GM23338 (cell line): ENCODE data around the gene EXOC6B. TPM values are rescaled to one million over a fixed set of nuclear protein-coding genes. Genes with fewer than 3 reads are reported as not detected.

Source experiments
- ATAC-seq: fragments of 200-7000 bp; cut with Tn5 transposase; 3 replicates; pipeline ENCODE4 v1.9.1; 2020
- DNase-seq: peaks from one replicate; pipeline ENCODE4 v3.0.0-alpha.2; 2015; ENCODE audit warnings: low spot score
- H2AFZ ChIP-seq: fragments of 200-600 bp; sonication (generic); 2 replicates; pipeline ENCODE4 v1.8.0; 2016; ENCODE audit warnings: antibody characterized with exemption, mild to moderate bottlenecking, moderate library complexity
- H3F3A ChIP-seq: fragments of 200-600 bp; sonication (generic); replicated peaks from 2 replicates; pipeline ENCODE4 v1.8.0; 2017; ENCODE audit warnings: antibody characterized with exemption, mixed run types, low read depth
- H3K27ac ChIP-seq: fragments of 200-600 bp; sonication (generic); 2 replicates; pipeline ENCODE4 v1.6.1; 2016; ENCODE audit warnings: low read depth
- H3K27me3 ChIP-seq: fragments of 200-600 bp; sonication (generic); 2 replicates; pipeline ENCODE4 v1.8.0; 2016; ENCODE audit warnings: mild to moderate bottlenecking, mixed run types, moderate library complexity; ENCODE audit not compliant: insufficient read depth
- H3K36me3 ChIP-seq: fragments of 200-600 bp; sonication (generic); 2 replicates; pipeline ENCODE4 v1.8.0; 2016; ENCODE audit warnings: mild to moderate bottlenecking; ENCODE audit not compliant: insufficient read depth
- H3K4me1 ChIP-seq: fragments of 200-600 bp; sonication (generic); 2 replicates; pipeline ENCODE4 v1.8.0; 2016; ENCODE audit warnings: mild to moderate bottlenecking, moderate library complexity; ENCODE audit not compliant: insufficient read depth
- H3K4me2 ChIP-seq: fragments of 200-600 bp; sonication (generic); 2 replicates; pipeline ENCODE4 v1.7.1; 2017; ENCODE audit warnings: mixed run types
- H3K4me3 ChIP-seq: fragments of 200-600 bp; sonication (generic); 2 replicates; pipeline ENCODE4 v1.6.1; 2016; ENCODE audit warnings: mixed run types
- H3K79me2 ChIP-seq: fragments of 200-600 bp; sonication (generic); replicated peaks from 2 replicates; pipeline ENCODE4 v1.8.0; 2017; ENCODE audit warnings: mild to moderate bottlenecking; ENCODE audit not compliant: insufficient read depth
- H3K9me2 ChIP-seq: fragments of 200-600 bp; sonication (generic); 2 replicates; pipeline ENCODE4 v1.8.0; 2017; ENCODE audit not compliant: insufficient read depth
- H4K20me1 ChIP-seq: fragments of 200-600 bp; sonication (generic); replicated peaks from 2 replicates; pipeline ENCODE4 v1.8.0; 2017; ENCODE audit warnings: mild to moderate bottlenecking; ENCODE audit not compliant: insufficient read depth
- H3K27ac Mint-ChIP-seq: 2 replicates; pipeline ENCODE4 v1.8.0; 2020; ENCODE audit warnings: inconsistent platforms, mild to moderate bottlenecking, moderate library complexity, mixed read lengths
- H3K27me3 Mint-ChIP-seq: 3 replicates; pipeline ENCODE4 v1.8.0; 2022; ENCODE audit warnings: low read depth, mild to moderate bottlenecking, moderate library complexity, mixed read lengths, inconsistent platforms; ENCODE audit not compliant: insufficient read depth, poor library complexity
- H3K36me3 Mint-ChIP-seq: 3 replicates; pipeline ENCODE4 v1.8.0; 2021; ENCODE audit warnings: low read depth, mild to moderate bottlenecking, inconsistent platforms, moderate library complexity, mixed read lengths
- H3K4me1 Mint-ChIP-seq: 3 replicates; pipeline ENCODE4 v1.8.0; 2020; ENCODE audit warnings: mild to moderate bottlenecking, inconsistent platforms, mixed read lengths
- H3K4me3 Mint-ChIP-seq: 3 replicates; pipeline ENCODE4 v1.8.0; 2021; ENCODE audit warnings: moderate library complexity, mild to moderate bottlenecking, inconsistent platforms, mixed read lengths
- H3K9me3 Mint-ChIP-seq: 3 replicates; pipeline ENCODE4 v1.8.0; 2020; ENCODE audit warnings: moderate library complexity, mild to moderate bottlenecking, inconsistent platforms, mixed read lengths
- CREB1 ChIP-seq: fragments of 250-450 bp; sonication (Bioruptor Pico); IDR thresholded peaks from 2 replicates; pipeline ENCODE4 v1.5.0; 2020; ENCODE audit warnings: low read depth, mild to moderate bottlenecking, moderate library complexity
- CTCF ChIP-seq, 2 experiments: fragments of 200-600 bp in 1 of 2; sonication (generic) in 1 of 2; conservative IDR thresholded peaks; 2 replicates each; pipeline versions ENCODE4 v1.5.1 to v1.6.1; 2016 to 2017; ENCODE audit warnings: antibody characterized with exemption in 2 of 2, low read depth in 2 of 2, mild to moderate bottlenecking in 2 of 2, moderate library complexity in 1 of 2
- ETS1 ChIP-seq: IDR thresholded peaks from 2 replicates; pipeline ENCODE4 v1.6.1; 2016; ENCODE audit warnings: antibody characterized with exemption
- EZH2 ChIP-seq: fragments of 200-600 bp; sonication (generic); IDR thresholded peaks from one replicate; pipeline ENCODE4 v1.8.0; 2017; ENCODE audit warnings: antibody characterized with exemption, mild to moderate bottlenecking, low read depth; ENCODE audit not compliant: unreplicated experiment
- JUNB ChIP-seq: IDR thresholded peaks from one replicate; pipeline ENCODE4 v1.6.1; 2016; ENCODE audit warnings: antibody characterized with exemption; ENCODE audit not compliant: unreplicated experiment
- NANOG ChIP-seq: IDR thresholded peaks from 2 replicates; pipeline ENCODE4 v1.6.1; 2016; ENCODE audit warnings: antibody characterized with exemption, borderline replicate concordance
- POLR2AphosphoS5 ChIP-seq: IDR thresholded peaks from 2 replicates; pipeline ENCODE4 v1.6.1; 2016; ENCODE audit warnings: antibody characterized with exemption, low read depth
- STAT1 ChIP-seq: IDR thresholded peaks from one replicate; pipeline ENCODE4 v1.6.1; 2016; ENCODE audit warnings: antibody characterized with exemption; ENCODE audit not compliant: unreplicated experiment
- ZNF114 ChIP-seq: fragments of 250-450 bp; sonication (Bioruptor Pico); IDR thresholded peaks from 2 replicates; pipeline ENCODE4 v1.5.0; 2020; ENCODE audit warnings: mild to moderate bottlenecking, moderate library complexity
- polyA plus RNA-seq: library from polyadenylated mRNA; unstranded; fragments of >200 nt; fragmentation: Nextera tagmentation; extraction: Ambion mirVana; gene quantifications from 2 replicates; pipeline ENCODE4 v1.2.1, GENCODE V29; 2016
- total RNA-seq: library from RNA; depleted of rRNA; stranded (reverse); fragments of >200 nt; shearing (Covaris generic); gene quantifications from 2 replicates; pipeline ENCODE4 v1.2.3, GENCODE V29; 2014

EXOC6B gene
- total and polyA plus RNA-seq, 2 experiments from 2014 or later = 7.2 to 45.9 TPM

- TF ChIP-seq POLR2AphosphoS5 = no peak
- no peak for TF ChIP-seq ETS1
- no peak for TF ChIP-seq CREB1 (CRISPR knock-in tag)
- no peak for TF ChIP-seq EZH2
- no peak for TF ChIP-seq NANOG
- H3K4me3 ChIP-seq = no peak overlapping the region
- Mint-ChIP-seq H3K4me1 (peaks cover 10% of the 10 kb centered on the region; the same call in 2 of the 3 replicates), H3K9me3 (no peaks in the 10 kb centered on the region), H3K27me3 (no peaks in the 10 kb centered on the region), H3K36me3 (no peaks in the 10 kb centered on the region), H3K4me3 (no peak overlapping the region), H3K27ac (no peak overlapping the region)
- no peak overlapping the region for H2AFZ ChIP-seq
- DNase-seq (no peak), ATAC-seq (no peak)
- no peak overlapping the region for H3K4me2 ChIP-seq
- H3K27ac ChIP-seq = no peak overlapping the region
- no peaks in the 10 kb centered on the region for H3K79me2 ChIP-seq
- no peaks in the 10 kb centered on the region for H3F3A ChIP-seq
- H4K20me1 ChIP-seq = no peaks in the 10 kb centered on the region
- H3K4me1 ChIP-seq = no peaks in the 10 kb centered on the region
- H3K36me3 ChIP-seq = no peaks in the 10 kb centered on the region
- H3K27me3 ChIP-seq = no peaks in the 10 kb centered on the region
- H3K9me2 ChIP-seq = no peaks in the 10 kb centered on the region
Measured at GRCh38 chr2:72193723-72194122, 632.1 kb downstream of the EXOC6B start.

GRCh38 chr2:72191441-72191840 is 634.4 kb downstream of the EXOC6B start:
- Histone ChIP-seq H4K20me1 (no peaks in the 10 kb centered on the region), H3K79me2 (no peaks in the 10 kb centered on the region), H2AFZ (no peak overlapping the region), H3K4me3 (no peak overlapping the region), H3F3A (no peaks in the 10 kb centered on the region), H3K9me2 (no peaks in the 10 kb centered on the region), H3K4me1 (no peaks in the 10 kb centered on the region), H3K27ac (no peak overlapping the region), H3K36me3 (no peaks in the 10 kb centered on the region), H3K4me2 (no peak overlapping the region), H3K27me3 (no peaks in the 10 kb centered on the region)
- ATAC-seq (no peak), DNase-seq (no peak)
- Mint-ChIP-seq H3K27me3 (no peaks in the 10 kb centered on the region), H3K36me3 (peaks cover 8% of the 10 kb centered on the region; the same call in 2 of the 3 replicates), H3K9me3 (peaks cover 7% of the 10 kb centered on the region; the same call in 2 of the 3 replicates), H3K27ac (no peak overlapping the region), H3K4me3 (no peak overlapping the region), H3K4me1 (peaks cover 10% of the 10 kb centered on the region; the same call in 2 of the 3 replicates)
- TF ChIP-seq STAT1 = no peak
- TF ChIP-seq JUNB = no peak
- no peak for TF ChIP-seq CTCF (conservative IDR thresholded peaks at IDR 0.05; ENCODE audit: low read depth in 2 of 2)
- no peak for TF ChIP-seq ZNF114 (CRISPR knock-in tag)
- TF ChIP-seq EZH2 = no peak
